Measurements from ENCODE around the gene DPYD.

Gene DPYD

DNA sequence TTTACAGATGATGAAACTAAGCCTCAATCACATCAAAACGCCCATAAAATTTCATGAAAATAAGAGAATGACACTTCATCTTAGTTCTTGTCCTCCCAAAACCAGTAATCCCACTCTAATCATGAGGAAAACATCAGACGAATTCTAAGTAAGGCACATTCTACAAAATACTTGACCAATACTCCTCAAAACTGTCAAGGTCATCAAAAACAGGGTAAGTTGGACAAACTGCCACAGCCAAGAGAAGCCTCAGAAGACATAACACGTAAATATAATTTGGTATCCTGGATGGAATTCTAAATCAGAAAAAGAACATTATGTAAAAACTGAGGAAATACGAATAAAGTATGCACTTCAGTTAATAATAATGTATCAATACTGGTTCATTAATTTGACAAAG is 128.2 kb downstream of the DPYD start:
- Histone ChIP-seq H3K9me3 (ENCODE audit: control insufficient read depth, insufficient read depth, low read length) (no peaks in the 10 kb centered on the region), H3K27ac (ENCODE audit: low read length) (no peak overlapping the region), H3K36me3 (ENCODE audit: control insufficient read depth, insufficient read depth, low read length) (no peaks in the 10 kb centered on the region), H3K27me3 (ENCODE audit: control insufficient read depth, insufficient read depth, low read length) (no peaks in the 10 kb centered on the region), H3K4me3 (ENCODE audit: low read length) (no peak overlapping the region), H3K4me1 (ENCODE audit: control insufficient read depth, insufficient read depth, low read length) (no peaks in the 10 kb centered on the region)
- DNase-seq (ENCODE audit: low read depth, low spot score): no peak
- no CpG with 5 or more reads among the region's 4 CpGs for WGBS (ENCODE audit: insufficient coverage, insufficient read length)

DNA sequence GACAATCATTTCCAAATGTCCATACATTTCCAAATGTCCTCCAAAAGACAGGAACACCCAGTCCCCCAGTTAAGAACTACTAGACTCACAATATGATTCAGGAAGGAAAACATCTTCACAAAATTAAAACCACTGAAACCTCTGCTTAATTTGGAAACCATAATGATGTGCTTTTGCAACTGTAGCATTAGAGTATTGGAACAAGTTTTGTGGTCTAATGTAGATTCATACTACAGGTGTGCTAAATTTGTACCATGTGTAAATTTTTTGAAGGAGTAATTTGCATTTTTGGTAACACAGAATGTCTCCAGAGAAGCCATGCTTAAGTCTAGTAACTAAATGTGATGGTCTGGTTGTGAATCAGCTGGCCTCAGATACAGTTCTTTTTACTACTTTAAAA is 129.6 kb downstream of the DPYD start:
- no peaks in the 10 kb centered on the region for H3K9me3 ChIP-seq (ENCODE audit: control insufficient read depth, insufficient read depth, low read length)
- no peak for DNase-seq (ENCODE audit: low read depth, low spot score)
- H3K27me3 ChIP-seq (ENCODE audit: control insufficient read depth, insufficient read depth, low read length): no peaks in the 10 kb centered on the region
- no peak overlapping the region for H3K27ac ChIP-seq (ENCODE audit: low read length)
- no peaks in the 10 kb centered on the region for H3K4me1 ChIP-seq (ENCODE audit: control insufficient read depth, insufficient read depth, low read length)
- H3K4me3 ChIP-seq (ENCODE audit: low read length): no peak overlapping the region
- no peaks in the 10 kb centered on the region for H3K36me3 ChIP-seq (ENCODE audit: control insufficient read depth, insufficient read depth, low read length)

DNA sequence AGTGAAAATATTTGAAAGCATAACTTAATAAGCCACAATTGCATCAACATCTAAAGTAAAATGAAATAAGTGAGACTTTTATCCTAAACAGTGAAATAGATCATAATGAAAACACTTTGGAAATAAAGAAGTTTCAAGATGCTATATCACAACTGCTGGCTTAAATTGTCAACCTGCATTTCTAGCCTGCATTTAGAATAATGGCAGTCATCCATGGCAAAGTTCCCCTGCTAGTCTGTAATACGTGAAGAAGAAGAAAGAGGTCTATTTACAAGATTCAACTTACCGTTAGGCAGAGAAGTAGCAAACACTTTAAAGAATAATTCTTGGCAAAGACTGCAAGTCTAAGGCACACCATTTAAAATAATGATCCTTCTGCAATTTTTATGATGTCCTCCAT is 133.6 kb downstream of the DPYD start:
- Histone ChIP-seq H3K9me3 (ENCODE audit: control insufficient read depth, insufficient read depth, low read length) (no peaks in the 10 kb centered on the region), H3K27ac (ENCODE audit: low read length) (no peak overlapping the region)
- WGBS (ENCODE audit: insufficient coverage, insufficient read length): no CpG with 5 or more reads among the region's 2 CpGs

DNA sequence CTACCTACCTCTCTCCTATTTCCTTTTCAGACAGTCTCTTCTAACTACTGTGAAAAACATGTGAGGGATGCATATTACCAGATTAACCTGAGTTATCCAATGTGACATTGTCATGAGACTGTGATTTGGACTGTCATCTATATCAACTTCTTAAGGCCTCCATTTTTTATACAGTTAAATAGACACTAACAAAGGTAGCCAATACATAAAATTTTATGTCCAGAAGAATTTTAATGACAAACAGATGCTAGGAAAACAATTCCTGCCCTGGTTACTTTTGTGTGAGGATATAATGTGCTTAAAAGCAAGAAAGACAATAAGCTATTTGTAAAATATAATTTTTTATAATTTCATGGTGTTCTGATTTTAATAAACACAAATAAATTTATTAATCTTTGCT is 136.2 kb downstream of the DPYD start:
- Histone ChIP-seq H3K4me1 (ENCODE audit: control insufficient read depth, insufficient read depth, low read length) (no peaks in the 10 kb centered on the region), H3K36me3 (ENCODE audit: control insufficient read depth, insufficient read depth, low read length) (no peaks in the 10 kb centered on the region), H3K27me3 (ENCODE audit: control insufficient read depth, insufficient read depth, low read length) (no peaks in the 10 kb centered on the region), H3K4me3 (ENCODE audit: low read length) (no peak overlapping the region), H3K9me3 (ENCODE audit: control insufficient read depth, insufficient read depth, low read length) (no peaks in the 10 kb centered on the region), H3K27ac (ENCODE audit: low read length) (no peak overlapping the region)
- DNase-seq (ENCODE audit: low read depth, low spot score): no peak

More for the DNA sequence above, 133.6 kb downstream of the DPYD start:
- DNase-seq (ENCODE audit: low read depth, low spot score): no peak
- no peak overlapping the region for H3K4me3 ChIP-seq (ENCODE audit: low read length)
- no peaks in the 10 kb centered on the region for H3K4me1 ChIP-seq (ENCODE audit: control insufficient read depth, insufficient read depth, low read length)
- H3K27me3 ChIP-seq (ENCODE audit: control insufficient read depth, insufficient read depth, low read length): no peaks in the 10 kb centered on the region
- no peaks in the 10 kb centered on the region for H3K36me3 ChIP-seq (ENCODE audit: control insufficient read depth, insufficient read depth, low read length)

DNA sequence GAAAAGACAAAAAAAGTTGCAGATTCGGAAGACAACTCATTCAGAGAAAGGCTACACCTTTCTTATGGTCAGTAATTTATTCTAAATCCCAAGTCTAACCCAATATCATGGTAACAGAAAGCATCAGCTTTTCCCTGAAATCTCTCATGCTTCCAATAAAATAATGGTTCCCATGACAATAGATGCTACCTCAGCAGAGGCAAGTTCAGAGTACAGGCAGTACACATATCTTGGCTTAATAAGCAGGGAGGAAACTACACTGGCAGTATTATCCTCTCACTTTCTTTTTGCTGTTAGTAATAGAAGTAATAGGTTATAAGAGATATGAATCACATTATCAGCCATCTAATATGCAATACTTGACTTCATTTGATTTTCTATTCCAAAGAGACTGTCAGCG is 137.1 kb downstream of the DPYD start:
- Histone ChIP-seq H3K9me3 (ENCODE audit: control insufficient read depth, insufficient read depth, low read length) (no peaks in the 10 kb centered on the region), H3K27ac (ENCODE audit: low read length) (no peak overlapping the region), H3K4me1 (ENCODE audit: control insufficient read depth, insufficient read depth, low read length) (no peaks in the 10 kb centered on the region), H3K4me3 (ENCODE audit: low read length) (no peak overlapping the region), H3K27me3 (ENCODE audit: control insufficient read depth, insufficient read depth, low read length) (no peaks in the 10 kb centered on the region), H3K36me3 (ENCODE audit: control insufficient read depth, insufficient read depth, low read length) (no peaks in the 10 kb centered on the region)
- WGBS (ENCODE audit: insufficient coverage, insufficient read length): no CpG with 5 or more reads among the region's 2 CpGs
- DNase-seq (ENCODE audit: low read depth, low spot score): no peak

DNA sequence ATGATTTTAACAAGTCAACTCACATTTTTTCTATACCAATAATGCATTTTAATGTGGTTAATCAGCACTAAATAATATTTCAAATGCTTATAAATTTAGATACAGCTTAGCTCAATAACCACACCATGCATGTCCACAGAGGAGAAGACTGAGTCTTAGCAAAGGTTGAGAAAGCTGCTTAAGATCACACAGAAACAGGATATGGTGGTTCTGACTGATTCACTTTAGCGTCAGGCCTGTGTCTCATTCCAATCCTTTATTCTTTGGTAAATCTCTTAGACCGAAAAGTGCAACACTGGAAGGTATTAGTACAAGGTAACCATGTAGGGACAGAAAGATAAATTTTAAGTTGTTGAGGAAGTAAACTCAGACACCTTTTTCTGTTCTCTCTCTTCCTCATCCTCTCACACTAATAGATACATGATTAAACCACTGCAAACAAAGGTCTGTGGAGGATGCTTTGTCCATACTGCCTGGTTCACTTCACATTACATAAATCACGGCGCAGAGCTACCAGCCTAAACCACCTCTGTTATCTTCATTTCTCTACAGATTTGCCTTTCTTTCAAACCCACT is 139.0 kb downstream of the DPYD start:
- Histone ChIP-seq H3K27ac (ENCODE audit: low read length) (no peak overlapping the region), H3K27me3 (ENCODE audit: control insufficient read depth, insufficient read depth, low read length) (no peaks in the 10 kb centered on the region), H3K4me3 (ENCODE audit: low read length) (no peak overlapping the region), H3K4me1 (ENCODE audit: control insufficient read depth, insufficient read depth, low read length) (no peaks in the 10 kb centered on the region), H3K36me3 (ENCODE audit: control insufficient read depth, insufficient read depth, low read length) (no peaks in the 10 kb centered on the region), H3K9me3 (ENCODE audit: control insufficient read depth, insufficient read depth, low read length) (no peaks in the 10 kb centered on the region)
- no peak for DNase-seq (ENCODE audit: low read depth, low spot score)
- WGBS (ENCODE audit: insufficient coverage, insufficient read length): no CpG with 5 or more reads among the region's 4 CpGs

DNA sequence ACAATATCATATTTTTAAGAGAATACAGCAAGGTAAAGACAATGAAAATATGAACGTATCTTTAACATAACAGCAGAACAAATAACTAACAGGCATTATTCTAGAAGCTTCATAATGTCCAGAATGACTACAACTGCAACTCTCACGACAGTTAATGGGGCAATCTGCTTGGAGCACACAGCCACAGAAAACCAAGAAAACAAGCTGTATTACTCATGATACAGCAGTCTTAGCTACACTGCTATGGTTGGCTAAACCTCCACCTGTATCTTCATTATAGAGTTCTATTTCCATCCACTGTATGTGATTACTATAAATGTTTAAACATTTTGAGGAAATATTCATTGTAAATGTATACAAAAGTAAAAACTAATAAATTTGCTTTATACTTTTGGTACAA is 139.9 kb downstream of the DPYD start:
- Histone ChIP-seq H3K4me1 (ENCODE audit: control insufficient read depth, insufficient read depth, low read length) (no peaks in the 10 kb centered on the region), H3K4me3 (ENCODE audit: low read length) (no peak overlapping the region)
- DNase-seq (ENCODE audit: low read depth, low spot score): no peak

DNA sequence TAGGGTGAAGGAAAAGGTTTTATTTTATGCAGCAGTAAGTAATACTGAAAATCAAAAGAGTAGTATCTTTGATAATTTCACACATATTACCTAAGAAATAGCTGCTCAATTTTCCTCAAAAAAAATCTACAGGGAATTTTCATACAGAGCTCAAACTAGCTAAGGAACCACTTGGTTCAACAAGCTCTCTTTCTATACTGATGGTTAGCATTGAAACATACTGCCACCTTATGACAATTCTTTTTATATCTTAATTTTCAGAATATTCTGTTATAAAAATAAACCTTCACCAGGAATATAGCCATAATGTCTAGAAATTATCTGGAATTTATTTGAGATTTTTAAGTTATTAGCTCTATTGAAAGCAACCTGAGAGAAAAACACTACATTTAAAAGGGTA is 142.1 kb downstream of the DPYD start:
- H3K27me3 ChIP-seq (ENCODE audit: control insufficient read depth, insufficient read depth, low read length): no peaks in the 10 kb centered on the region
- no peak for DNase-seq (ENCODE audit: low read depth, low spot score)
- H3K36me3 ChIP-seq (ENCODE audit: control insufficient read depth, insufficient read depth, low read length): no peaks in the 10 kb centered on the region
- no peak overlapping the region for H3K27ac ChIP-seq (ENCODE audit: low read length)
- H3K4me3 ChIP-seq (ENCODE audit: low read length): no peak overlapping the region
- H3K4me1 ChIP-seq (ENCODE audit: control insufficient read depth, insufficient read depth, low read length): no peaks in the 10 kb centered on the region
- no peaks in the 10 kb centered on the region for H3K9me3 ChIP-seq (ENCODE audit: control insufficient read depth, insufficient read depth, low read length)

More for the DNA sequence above, 139.9 kb downstream of the DPYD start:
- WGBS (ENCODE audit: insufficient coverage, insufficient read length): no CpG with 5 or more reads among the region's 2 CpGs
- Histone ChIP-seq H3K36me3 (ENCODE audit: control insufficient read depth, insufficient read depth, low read length) (no peaks in the 10 kb centered on the region), H3K27me3 (ENCODE audit: control insufficient read depth, insufficient read depth, low read length) (no peaks in the 10 kb centered on the region), H3K27ac (ENCODE audit: low read length) (no peak overlapping the region), H3K9me3 (ENCODE audit: control insufficient read depth, insufficient read depth, low read length) (no peaks in the 10 kb centered on the region)

DNA sequence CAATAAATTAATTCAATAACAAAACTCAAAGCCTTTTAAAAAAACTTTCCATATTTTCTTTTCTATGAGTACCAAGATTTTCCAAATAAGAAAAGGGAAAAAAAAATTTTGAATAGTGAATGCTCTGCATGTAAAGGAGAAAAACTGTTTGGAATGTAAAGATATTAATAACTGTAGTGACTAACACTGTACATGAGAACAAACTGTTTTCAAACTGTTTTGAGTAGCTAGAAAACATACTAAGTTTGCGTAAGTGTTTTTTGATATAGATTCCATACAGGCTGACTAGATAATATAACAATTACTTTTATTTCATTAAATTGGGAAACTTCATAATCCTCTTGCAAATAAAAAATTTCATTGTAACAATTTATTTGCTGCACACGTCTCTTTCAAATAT is 150.5 kb downstream of the DPYD start:
- no peak overlapping the region for H3K27ac ChIP-seq (ENCODE audit: low read length)

DNA sequence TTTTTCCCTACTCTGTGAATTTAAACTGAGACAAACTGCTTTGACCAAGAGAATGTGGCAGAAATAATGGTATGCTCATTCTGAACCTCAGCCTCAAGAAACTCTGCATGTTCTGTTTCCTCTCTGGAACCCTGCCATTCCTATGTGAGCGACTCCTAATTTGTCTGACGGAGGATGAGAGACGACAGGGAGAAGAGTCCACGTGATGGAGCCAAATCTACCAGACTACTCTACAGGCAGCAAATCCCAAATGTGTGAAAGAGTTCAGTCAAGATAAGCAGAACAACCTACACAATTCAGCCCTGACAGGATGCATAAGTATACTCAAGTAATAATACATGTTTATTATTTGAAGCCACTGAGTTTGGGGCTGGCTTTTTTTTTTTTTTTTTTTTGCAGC is 153.5 kb downstream of the DPYD start:
- Histone ChIP-seq H3K4me3 (ENCODE audit: low read length) (no peak overlapping the region), H3K36me3 (ENCODE audit: control insufficient read depth, insufficient read depth, low read length) (no peaks in the 10 kb centered on the region), H3K27me3 (ENCODE audit: control insufficient read depth, insufficient read depth, low read length) (no peaks in the 10 kb centered on the region), H3K9me3 (ENCODE audit: control insufficient read depth, insufficient read depth, low read length) (no peaks in the 10 kb centered on the region), H3K27ac (ENCODE audit: low read length) (no peak overlapping the region), H3K4me1 (ENCODE audit: control insufficient read depth, insufficient read depth, low read length) (no peaks in the 10 kb centered on the region)
- no CpG with 5 or more reads among the region's 4 CpGs for WGBS (ENCODE audit: insufficient coverage, insufficient read length)
- DNase-seq (ENCODE audit: low read depth, low spot score): no peak

More for the DNA sequence above, 150.5 kb downstream of the DPYD start:
- H3K4me1 ChIP-seq (ENCODE audit: control insufficient read depth, insufficient read depth, low read length): no peaks in the 10 kb centered on the region
- no peak overlapping the region for H3K4me3 ChIP-seq (ENCODE audit: low read length)
- no peaks in the 10 kb centered on the region for H3K9me3 ChIP-seq (ENCODE audit: control insufficient read depth, insufficient read depth, low read length)
- WGBS (ENCODE audit: insufficient coverage, insufficient read length): 100% methylated on average over 1 of the region's 2 CpGs
- H3K36me3 ChIP-seq (ENCODE audit: control insufficient read depth, insufficient read depth, low read length): no peaks in the 10 kb centered on the region
- no peak for DNase-seq (ENCODE audit: low read depth, low spot score)
- H3K27me3 ChIP-seq (ENCODE audit: control insufficient read depth, insufficient read depth, low read length): no peaks in the 10 kb centered on the region

DNA sequence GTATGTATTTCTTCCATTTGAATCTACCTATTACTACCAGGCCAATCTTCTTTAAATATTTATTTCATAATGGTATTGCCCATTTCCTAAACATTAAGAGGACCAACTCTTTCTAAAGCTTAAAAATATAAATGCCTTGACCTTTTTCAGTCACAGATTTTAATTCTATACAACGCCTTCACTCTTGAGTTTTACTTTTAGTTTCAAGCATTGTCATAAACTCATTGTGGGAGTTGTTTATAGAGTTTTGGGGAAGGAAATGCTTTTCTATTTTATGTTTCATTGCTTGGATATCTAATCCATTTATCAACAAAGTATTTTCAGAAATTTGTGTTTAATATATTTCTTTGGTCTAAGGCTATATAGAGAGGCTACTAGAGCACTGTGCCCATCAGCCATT is 155.8 kb downstream of the DPYD start:
- no peak overlapping the region for H3K4me3 ChIP-seq (ENCODE audit: low read length)
- H3K36me3 ChIP-seq (ENCODE audit: control insufficient read depth, insufficient read depth, low read length): no peaks in the 10 kb centered on the region
- H3K4me1 ChIP-seq (ENCODE audit: control insufficient read depth, insufficient read depth, low read length): no peaks in the 10 kb centered on the region
- no peak overlapping the region for H3K27ac ChIP-seq (ENCODE audit: low read length)
- H3K9me3 ChIP-seq (ENCODE audit: control insufficient read depth, insufficient read depth, low read length): no peaks in the 10 kb centered on the region
- H3K27me3 ChIP-seq (ENCODE audit: control insufficient read depth, insufficient read depth, low read length): no peaks in the 10 kb centered on the region
- WGBS (ENCODE audit: insufficient coverage, insufficient read length): no CpG with 5 or more reads among the region's 1 CpG
- DNase-seq (ENCODE audit: low read depth, low spot score): no peak
